ENCODE measurements around the gene CCSER1. TPM values are rescaled to one million over a fixed set of nuclear protein-coding genes. Genes with fewer than 3 reads are reported as not detected.

The CCSER1 gene
- total RNA-seq, 1 experiment from 2014 or later, result 4.1 TPM

DNA sequence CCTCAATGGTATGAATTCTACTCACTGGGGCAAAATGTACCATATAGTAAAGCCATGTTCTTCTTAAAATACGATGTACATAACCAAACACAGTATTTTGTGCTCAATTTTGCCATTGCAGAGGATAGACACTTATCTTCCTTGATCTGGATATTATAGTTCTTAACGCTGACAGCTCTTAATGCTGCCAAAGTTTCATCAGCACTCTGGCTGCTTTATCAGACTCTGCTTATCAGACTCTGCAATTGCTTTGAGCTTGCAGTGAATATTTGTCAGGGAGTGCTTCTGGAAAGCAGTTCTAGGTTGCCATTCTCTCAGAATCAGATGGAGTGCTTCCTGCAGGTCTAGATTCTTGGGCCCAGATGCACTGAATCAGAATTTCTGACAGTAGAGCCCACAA lies 863.1 kb downstream of the CCSER1 start:
- Histone ChIP-seq H3K4me1 (no peaks in the 10 kb centered on the region), H3K27me3 (replicated peaks; ENCODE audit: control insufficient read depth, insufficient read depth, low read length) (no peaks in the 10 kb centered on the region), H3K36me3 (ENCODE audit: control insufficient read depth, insufficient read depth, low read length) (no peaks in the 10 kb centered on the region), H3K9me3 (no peaks in the 10 kb centered on the region), H3K4me3 (ENCODE audit: low read depth, low read length) (no peak overlapping the region)
- H3K9me3 Mint-ChIP-seq (ENCODE audit: unreplicated experiment), result no peaks in the 10 kb centered on the region
- H3K36me3 Mint-ChIP-seq (ENCODE audit: insufficient read depth, unreplicated experiment), result no peaks in the 10 kb centered on the region
- H3K4me3 Mint-ChIP-seq (ENCODE audit: unreplicated experiment), result no peak overlapping the region
- no TSS peak for BruUV-seq (replicated peaks)
- intact Hi-C loops (cut with micrococcal nuclease; ENCODE audit: unreplicated experiment), result no loop called here
- no peak for DNase-seq
- CTCF ChIA-PET, result no interaction called here
- H3K27me3 Mint-ChIP-seq (ENCODE audit: insufficient read depth, unreplicated experiment), result peaks cover 3% of the 10 kb centered on the region
- POLR2A ChIA-PET, result no interaction called here
- H3K27ac Mint-ChIP-seq (ENCODE audit: unreplicated experiment), result no peak overlapping the region
- TF ChIP-seq, protein P1, sequence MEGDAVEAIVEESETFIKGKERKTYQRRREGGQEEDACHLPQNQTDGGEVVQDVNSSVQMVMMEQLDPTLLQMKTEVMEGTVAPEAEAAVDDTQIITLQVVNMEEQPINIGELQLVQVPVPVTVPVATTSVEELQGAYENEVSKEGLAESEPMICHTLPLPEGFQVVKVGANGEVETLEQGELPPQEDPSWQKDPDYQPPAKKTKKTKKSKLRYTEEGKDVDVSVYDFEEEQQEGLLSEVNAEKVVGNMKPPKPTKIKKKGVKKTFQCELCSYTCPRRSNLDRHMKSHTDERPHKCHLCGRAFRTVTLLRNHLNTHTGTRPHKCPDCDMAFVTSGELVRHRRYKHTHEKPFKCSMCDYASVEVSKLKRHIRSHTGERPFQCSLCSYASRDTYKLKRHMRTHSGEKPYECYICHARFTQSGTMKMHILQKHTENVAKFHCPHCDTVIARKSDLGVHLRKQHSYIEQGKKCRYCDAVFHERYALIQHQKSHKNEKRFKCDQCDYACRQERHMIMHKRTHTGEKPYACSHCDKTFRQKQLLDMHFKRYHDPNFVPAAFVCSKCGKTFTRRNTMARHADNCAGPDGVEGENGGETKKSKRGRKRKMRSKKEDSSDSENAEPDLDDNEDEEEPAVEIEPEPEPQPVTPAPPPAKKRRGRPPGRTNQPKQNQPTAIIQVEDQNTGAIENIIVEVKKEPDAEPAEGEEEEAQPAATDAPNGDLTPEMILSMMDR (IDR thresholded peaks at IDR 0.05; ENCODE audit: insufficient read depth in 1 of 2, low read depth in 1 of 2, low read length in 1 of 2, severe bottlenecking in 1 of 2, unreplicated experiment in 1 of 2), result no peak
- no peaks in the 10 kb centered on the region for H3K4me1 Mint-ChIP-seq (ENCODE audit: low read depth, unreplicated experiment)

DNA sequence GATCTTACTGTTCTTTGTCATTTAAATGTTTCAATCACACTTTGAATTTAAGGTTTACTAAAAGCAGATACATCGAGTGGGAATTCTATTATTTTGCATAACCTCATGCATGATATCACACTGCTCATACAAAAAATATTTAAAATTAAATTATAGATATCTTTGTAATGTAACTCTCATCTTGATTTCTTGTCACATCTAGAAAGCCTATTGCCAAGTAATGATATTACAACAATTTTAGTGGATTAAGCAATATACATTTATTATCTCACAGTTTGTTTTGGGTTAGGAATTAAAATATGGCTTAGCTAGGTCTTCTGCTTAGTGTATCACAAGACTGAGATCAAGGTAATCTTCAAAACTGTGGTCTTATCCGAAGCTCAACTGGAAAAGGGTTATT lies 865.0 kb downstream of the CCSER1 start:
- no TSS peak for BruUV-seq (replicated peaks)
- Histone ChIP-seq H3K36me3 (ENCODE audit: control insufficient read depth, insufficient read depth, low read length) (no peaks in the 10 kb centered on the region), H3K27me3 (replicated peaks; ENCODE audit: control insufficient read depth, insufficient read depth, low read length) (no peaks in the 10 kb centered on the region), H3K4me1 (no peaks in the 10 kb centered on the region), H3K9me3 (no peaks in the 10 kb centered on the region), H3K4me3 (ENCODE audit: low read depth, low read length) (no peak overlapping the region)
- no peak overlapping the region for H3K27ac Mint-ChIP-seq (ENCODE audit: unreplicated experiment)
- no peaks in the 10 kb centered on the region for H3K4me1 Mint-ChIP-seq (ENCODE audit: low read depth, unreplicated experiment)
- H3K9me3 Mint-ChIP-seq (ENCODE audit: unreplicated experiment), result no peaks in the 10 kb centered on the region
- TF ChIP-seq, protein P1 (IDR thresholded peaks at IDR 0.05; ENCODE audit: insufficient read depth in 1 of 2, low read depth in 1 of 2, low read length in 1 of 2, severe bottlenecking in 1 of 2, unreplicated experiment in 1 of 2), result no peak
- H3K36me3 Mint-ChIP-seq (ENCODE audit: insufficient read depth, unreplicated experiment), result no peaks in the 10 kb centered on the region
- POLR2A ChIA-PET, result no interaction called here
- H3K27me3 Mint-ChIP-seq (ENCODE audit: insufficient read depth, unreplicated experiment), result peaks cover 3% of the 10 kb centered on the region
- CTCF ChIA-PET, result no interaction called here
- intact Hi-C loops (cut with micrococcal nuclease; ENCODE audit: unreplicated experiment), result no loop called here
- DNase-seq, result no peak
- no peak overlapping the region for H3K4me3 Mint-ChIP-seq (ENCODE audit: unreplicated experiment)

DNA sequence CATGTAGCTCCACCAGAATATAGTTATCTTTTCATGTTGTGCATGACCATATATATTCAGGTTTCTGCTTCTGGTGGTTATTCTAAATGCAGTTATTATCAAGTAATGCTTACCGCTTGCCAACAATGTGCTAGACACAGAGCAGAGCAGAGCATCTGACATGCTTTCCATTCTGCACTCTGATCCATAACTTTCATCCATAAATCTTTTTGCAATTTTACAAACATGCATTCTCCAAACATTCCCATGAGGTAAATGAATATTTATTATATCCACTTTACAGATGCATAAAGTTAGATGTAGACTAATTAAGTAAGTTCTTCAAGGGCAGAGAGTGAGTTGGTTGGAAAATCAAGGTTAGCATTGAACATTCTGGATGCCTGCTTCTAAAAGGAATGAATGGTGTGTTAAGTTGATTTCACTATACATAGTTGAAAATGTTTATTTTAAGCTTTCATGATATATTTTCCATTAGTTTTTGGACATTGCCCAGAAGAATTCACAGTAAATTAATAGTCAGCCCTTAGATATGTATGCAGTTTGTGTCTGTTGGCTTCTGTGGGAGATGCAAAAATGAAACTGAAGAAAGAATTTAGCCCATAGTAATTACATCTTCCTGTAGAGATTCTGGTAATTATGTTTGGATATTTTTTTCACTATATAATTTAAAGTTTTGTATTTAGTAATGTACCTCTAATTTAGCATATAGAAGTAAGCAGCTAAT lies 867.8 kb downstream of the CCSER1 start:
- Mint-ChIP-seq H3K4me1 (ENCODE audit: low read depth, unreplicated experiment) (no peaks in the 10 kb centered on the region), H3K9me3 (ENCODE audit: unreplicated experiment) (no peaks in the 10 kb centered on the region), H3K27me3 (ENCODE audit: insufficient read depth, unreplicated experiment) (peaks cover 3% of the 10 kb centered on the region), H3K36me3 (ENCODE audit: insufficient read depth, unreplicated experiment) (no peaks in the 10 kb centered on the region), H3K4me3 (ENCODE audit: unreplicated experiment) (no peak overlapping the region), H3K27ac (ENCODE audit: unreplicated experiment) (no peak overlapping the region)
- ChIA-PET CTCF (no interaction called here), POLR2A (no interaction called here)
- no peaks in the 10 kb centered on the region for H3K27me3 ChIP-seq (replicated peaks; ENCODE audit: control insufficient read depth, insufficient read depth, low read length)
- BruUV-seq (replicated peaks), result no TSS peak
- H3K36me3 ChIP-seq (ENCODE audit: control insufficient read depth, insufficient read depth, low read length), result no peaks in the 10 kb centered on the region
- no peak overlapping the region for H3K4me3 ChIP-seq (ENCODE audit: low read depth, low read length)
- TF ChIP-seq, protein P1 (IDR thresholded peaks at IDR 0.05; ENCODE audit: insufficient read depth in 1 of 2, low read depth in 1 of 2, low read length in 1 of 2, severe bottlenecking in 1 of 2, unreplicated experiment in 1 of 2), result no peak
- H3K9me3 ChIP-seq, result no peaks in the 10 kb centered on the region
- intact Hi-C loops (cut with micrococcal nuclease; ENCODE audit: unreplicated experiment), result no loop called here
- H3K4me1 ChIP-seq, result no peaks in the 10 kb centered on the region
- no peak for DNase-seq

Measured in Caco-2 (cell line).